Right kidney (tissue), 1 donor: Measurements from ENCODE around the gene EFNA3.

Experiments used
- DNase-seq: peaks from one replicate; pipeline ENCODE4 v3.0.0-alpha.2; 2016

EFNA3 gene

GRCh38 chr1:155133799-155134281 is 55.2 kb downstream of the EFNA3 start:
- DNase-seq = no peak

DNA sequence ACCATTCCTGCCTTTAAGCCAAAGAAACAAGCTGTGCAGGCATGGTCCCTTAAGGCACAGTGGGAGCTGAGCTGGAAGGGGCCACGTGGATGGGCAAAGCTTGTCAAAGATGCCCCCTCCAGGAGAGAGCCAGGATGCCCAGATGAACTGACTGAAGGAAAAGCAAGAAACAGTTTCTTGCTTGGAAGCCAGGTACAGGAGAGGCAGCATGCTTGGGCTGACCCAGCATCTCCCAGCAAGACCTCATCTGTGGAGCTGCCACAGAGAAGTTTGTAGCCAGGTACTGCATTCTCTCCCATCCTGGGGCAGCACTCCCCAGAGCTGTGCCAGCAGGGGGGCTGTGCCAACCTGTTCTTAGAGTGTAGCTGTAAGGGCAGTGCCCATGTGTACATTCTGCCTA is 55.7 kb downstream of the EFNA3 start:
- DNase-seq = no peak

DNA sequence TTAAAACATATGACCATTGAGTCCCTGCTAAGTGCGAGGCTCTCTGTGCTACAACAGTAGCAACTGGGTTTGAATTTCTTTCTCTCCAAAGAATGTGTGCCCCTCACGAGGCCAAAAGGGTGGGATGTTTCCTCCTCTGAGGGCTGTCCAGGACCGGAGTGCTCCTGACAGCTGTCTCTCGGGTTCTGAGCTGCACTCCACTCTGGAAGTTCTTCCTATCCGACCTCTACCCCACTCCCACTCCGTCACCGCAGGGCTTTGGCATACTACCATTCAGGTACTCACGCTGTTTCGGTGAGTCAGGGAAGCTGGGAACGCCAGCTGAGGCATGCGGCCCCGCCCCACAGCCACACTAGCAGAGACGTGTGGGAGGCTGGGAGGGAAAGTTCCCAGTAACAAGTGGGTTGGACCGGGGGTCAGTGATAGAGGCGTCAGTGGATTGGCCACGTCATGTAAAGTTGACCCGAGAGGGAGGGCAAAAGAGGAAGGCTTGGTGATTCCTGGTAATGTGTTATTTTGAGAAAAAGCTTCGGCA is 56.3 kb downstream of the EFNA3 start:
- DNase-seq = no peak

- DNase-seq = peak; percentile 91
Observed at GRCh38 chr1:155135415-155136028, 56.9 kb downstream of the EFNA3 start, which contains the start of gene SLC50A1. SLC50A1 (plus strand) TSS chr1:155135852; CDS start chr1:155135912, 60 bp downstream.

GRCh38 chr1:155136748-155137147 is 58.1 kb downstream of the EFNA3 start:
- no peak for DNase-seq
